Loucy (cell line): ENCODE measurements around the gene LRRC17.

Experiments
- H2AFZ ChIP-seq: fragments of 200-600 bp; sonication (generic); 2 replicates; pipeline ENCODE4 v1.6.0; 2016; ENCODE audit warnings: antibody characterized with exemption, mild to moderate bottlenecking, low read length, moderate library complexity
- H3F3A ChIP-seq: fragments of 200-600 bp; 2 replicates; pipeline ENCODE4 v1.6.0; 2016; ENCODE audit warnings: antibody characterized with exemption, low read depth, mild to moderate bottlenecking
- H3K27me3 ChIP-seq: fragments of 200-600 bp; sonication (generic); 2 replicates; pipeline ENCODE4 v1.6.1; 2014; ENCODE audit warnings: low read length, mild to moderate bottlenecking; ENCODE audit not compliant: insufficient read depth, poor library complexity, severe bottlenecking
- H3K36me3 ChIP-seq: fragments of 200-600 bp; sonication (generic); 2 replicates; pipeline ENCODE4 v1.6.1; 2016; ENCODE audit warnings: low read length; ENCODE audit not compliant: insufficient read depth
- H3K4me1 ChIP-seq: fragments of 200-600 bp; sonication (generic); 2 replicates; pipeline ENCODE4 v1.5.1; 2014; ENCODE audit warnings: low read length, mild to moderate bottlenecking; ENCODE audit not compliant: insufficient read depth, poor library complexity, severe bottlenecking
- H3K4me2 ChIP-seq: fragments of 200-600 bp; sonication (generic); 2 replicates; pipeline ENCODE4 v1.6.0; 2014; ENCODE audit warnings: antibody characterized with exemption, low read length, low read depth, mild to moderate bottlenecking; ENCODE audit not compliant: poor library complexity, severe bottlenecking
- H3K4me3 ChIP-seq: fragments of 200-600 bp; sonication (generic); 2 replicates; pipeline ENCODE4 v1.5.1; 2014; ENCODE audit warnings: low read length, mild to moderate bottlenecking, mixed read lengths; ENCODE audit not compliant: poor library complexity, severe bottlenecking
- H3K79me2 ChIP-seq: fragments of 200-600 bp; sonication (generic); 2 replicates; pipeline ENCODE4 v1.6.1; 2014; ENCODE audit warnings: low read length; ENCODE audit not compliant: insufficient read depth
- H3K9ac ChIP-seq: fragments of 200-600 bp; sonication (generic); 2 replicates; pipeline ENCODE4 v1.6.0; 2014; ENCODE audit warnings: mild to moderate bottlenecking, low read depth, low read length, moderate library complexity; ENCODE audit not compliant: poor library complexity, severe bottlenecking
- H3K9me2 ChIP-seq: fragments of 200-600 bp; sonication (generic); replicated peaks from 2 replicates; pipeline ENCODE4 v1.6.1; 2016; ENCODE audit warnings: low read depth, low read length, mixed read lengths
- H3K9me3 ChIP-seq: fragments of 200-600 bp; sonication (generic); 2 replicates; pipeline ENCODE4 v1.6.1; 2014; ENCODE audit warnings: mild to moderate bottlenecking, antibody characterized with exemption, low read length, low read depth; ENCODE audit not compliant: insufficient read depth
- H4K20me1 ChIP-seq: fragments of 200-600 bp; sonication (generic); 2 replicates; pipeline ENCODE4 v1.6.0; 2014; ENCODE audit warnings: antibody characterized with exemption, low read length, mild to moderate bottlenecking; ENCODE audit not compliant: insufficient read depth, poor library complexity, severe bottlenecking
- EZH2phosphoT487 ChIP-seq: fragments of 200-600 bp; IDR thresholded peaks from 2 replicates; pipeline ENCODE4 v1.6.1; 2018; ENCODE audit warnings: antibody characterized with exemption, mild to moderate bottlenecking, moderate library complexity, borderline replicate concordance
- TF ChIP-seq, protein P1 (sequence below): fragments of 200-600 bp; sonication (generic); conservative IDR thresholded peaks from 2 replicates; pipeline ENCODE4 v1.5.1; 2014; ENCODE audit warnings: mild to moderate bottlenecking, antibody characterized with exemption, low read length

Gene LRRC17

GRCh38 chr7:102934239-102934638 lies 21.4 kb downstream of the LRRC17 start:
- Histone ChIP-seq H3K9me2 (no peaks in the 10 kb centered on the region), H3K36me3 (no peaks in the 10 kb centered on the region), H2AFZ (no peak overlapping the region), H3K4me2 (no peak overlapping the region), H3K9ac (no peak overlapping the region), H3K79me2 (no peaks in the 10 kb centered on the region), H3K27me3 (no peaks in the 10 kb centered on the region), H3F3A (no peaks in the 10 kb centered on the region), H3K9me3 (no peaks in the 10 kb centered on the region), H3K4me1 (no peaks in the 10 kb centered on the region), H3K4me3 (no peak overlapping the region), H4K20me1 (no peaks in the 10 kb centered on the region)
- no peak for TF ChIP-seq EZH2phosphoT487
- TF ChIP-seq, protein P1, sequence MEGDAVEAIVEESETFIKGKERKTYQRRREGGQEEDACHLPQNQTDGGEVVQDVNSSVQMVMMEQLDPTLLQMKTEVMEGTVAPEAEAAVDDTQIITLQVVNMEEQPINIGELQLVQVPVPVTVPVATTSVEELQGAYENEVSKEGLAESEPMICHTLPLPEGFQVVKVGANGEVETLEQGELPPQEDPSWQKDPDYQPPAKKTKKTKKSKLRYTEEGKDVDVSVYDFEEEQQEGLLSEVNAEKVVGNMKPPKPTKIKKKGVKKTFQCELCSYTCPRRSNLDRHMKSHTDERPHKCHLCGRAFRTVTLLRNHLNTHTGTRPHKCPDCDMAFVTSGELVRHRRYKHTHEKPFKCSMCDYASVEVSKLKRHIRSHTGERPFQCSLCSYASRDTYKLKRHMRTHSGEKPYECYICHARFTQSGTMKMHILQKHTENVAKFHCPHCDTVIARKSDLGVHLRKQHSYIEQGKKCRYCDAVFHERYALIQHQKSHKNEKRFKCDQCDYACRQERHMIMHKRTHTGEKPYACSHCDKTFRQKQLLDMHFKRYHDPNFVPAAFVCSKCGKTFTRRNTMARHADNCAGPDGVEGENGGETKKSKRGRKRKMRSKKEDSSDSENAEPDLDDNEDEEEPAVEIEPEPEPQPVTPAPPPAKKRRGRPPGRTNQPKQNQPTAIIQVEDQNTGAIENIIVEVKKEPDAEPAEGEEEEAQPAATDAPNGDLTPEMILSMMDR = no peak

DNA sequence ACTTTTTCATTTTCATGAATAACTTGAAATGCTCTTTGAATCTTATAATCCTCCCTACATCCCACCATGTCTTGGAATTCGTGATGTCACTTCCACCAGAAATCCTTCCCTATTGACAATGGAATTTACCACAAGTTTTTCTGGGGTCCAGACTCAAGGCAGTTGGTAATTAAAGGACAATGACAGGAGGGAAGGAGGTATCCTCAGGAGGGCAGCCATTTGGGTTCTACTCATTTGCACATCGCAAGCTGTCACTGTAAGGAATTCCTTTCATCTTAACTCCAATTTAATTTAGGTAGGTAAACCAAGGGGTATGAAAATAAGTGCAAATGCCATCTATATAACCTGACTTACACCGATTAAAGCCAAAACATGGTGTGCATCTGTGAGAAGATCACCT lies 21.9 kb downstream of the LRRC17 start:
- H3K79me2 ChIP-seq = no peaks in the 10 kb centered on the region
- no peaks in the 10 kb centered on the region for H3K9me3 ChIP-seq
- H3K4me2 ChIP-seq = no peak overlapping the region
- H3K4me1 ChIP-seq = no peaks in the 10 kb centered on the region
- no peaks in the 10 kb centered on the region for H3K36me3 ChIP-seq
- TF ChIP-seq EZH2phosphoT487 = no peak
- TF ChIP-seq, protein P1 = no peak
- H3K4me3 ChIP-seq = no peak overlapping the region
- H3K9me2 ChIP-seq = no peaks in the 10 kb centered on the region
- no peak overlapping the region for H3K9ac ChIP-seq
- H3F3A ChIP-seq = no peaks in the 10 kb centered on the region
- H2AFZ ChIP-seq = no peak overlapping the region
- no peaks in the 10 kb centered on the region for H3K27me3 ChIP-seq
- H4K20me1 ChIP-seq = no peaks in the 10 kb centered on the region

- H3K4me2 ChIP-seq = no peak overlapping the region
- no peaks in the 10 kb centered on the region for H3K79me2 ChIP-seq
- TF ChIP-seq EZH2phosphoT487 = no peak
- TF ChIP-seq, protein P1 = no peak
- no peaks in the 10 kb centered on the region for H3K4me1 ChIP-seq
- H3K4me3 ChIP-seq = no peak overlapping the region
- H3K27me3 ChIP-seq = no peaks in the 10 kb centered on the region
- no peak overlapping the region for H2AFZ ChIP-seq
- no peaks in the 10 kb centered on the region for H4K20me1 ChIP-seq
- H3K36me3 ChIP-seq = no peaks in the 10 kb centered on the region
- no peaks in the 10 kb centered on the region for H3K9me2 ChIP-seq
- no peaks in the 10 kb centered on the region for H3K9me3 ChIP-seq
- H3K9ac ChIP-seq = no peak overlapping the region
- H3F3A ChIP-seq = no peaks in the 10 kb centered on the region
Observed at GRCh38 chr7:102935450-102936115, 22.8 kb downstream of the LRRC17 start.
